GM23338 (cell line): ENCODE results near the gene FUZ. TPM values are rescaled to one million over a fixed set of nuclear protein-coding genes. Genes with fewer than 3 reads are reported as not detected.
"Not testable (repeated sequence)": the region's sequence is repeated elsewhere in the genome, so short reads cannot be mapped to it uniquely, and the experiment has no call there.

Source experiments
- ATAC-seq: fragments of 200-7000 bp; cut with Tn5 transposase; 3 replicates; pipeline ENCODE4 v1.9.1; 2020
- DNase-seq: peaks from one replicate; pipeline ENCODE4 v3.0.0-alpha.2; 2015; ENCODE audit warnings: low spot score
- H2AFZ ChIP-seq: fragments of 200-600 bp; sonication (generic); 2 replicates; pipeline ENCODE4 v1.8.0; 2016; ENCODE audit warnings: antibody characterized with exemption, mild to moderate bottlenecking, moderate library complexity
- H3F3A ChIP-seq: fragments of 200-600 bp; sonication (generic); replicated peaks from 2 replicates; pipeline ENCODE4 v1.8.0; 2017; ENCODE audit warnings: antibody characterized with exemption, mixed run types, low read depth
- H3K27ac ChIP-seq: fragments of 200-600 bp; sonication (generic); 2 replicates; pipeline ENCODE4 v1.6.1; 2016; ENCODE audit warnings: low read depth
- H3K27me3 ChIP-seq: fragments of 200-600 bp; sonication (generic); 2 replicates; pipeline ENCODE4 v1.8.0; 2016; ENCODE audit warnings: mild to moderate bottlenecking, mixed run types, moderate library complexity; ENCODE audit not compliant: insufficient read depth
- H3K36me3 ChIP-seq: fragments of 200-600 bp; sonication (generic); 2 replicates; pipeline ENCODE4 v1.8.0; 2016; ENCODE audit warnings: mild to moderate bottlenecking; ENCODE audit not compliant: insufficient read depth
- H3K4me1 ChIP-seq: fragments of 200-600 bp; sonication (generic); 2 replicates; pipeline ENCODE4 v1.8.0; 2016; ENCODE audit warnings: mild to moderate bottlenecking, moderate library complexity; ENCODE audit not compliant: insufficient read depth
- H3K4me2 ChIP-seq: fragments of 200-600 bp; sonication (generic); 2 replicates; pipeline ENCODE4 v1.7.1; 2017; ENCODE audit warnings: mixed run types
- H3K4me3 ChIP-seq: fragments of 200-600 bp; sonication (generic); 2 replicates; pipeline ENCODE4 v1.6.1; 2016; ENCODE audit warnings: mixed run types
- H3K79me2 ChIP-seq: fragments of 200-600 bp; sonication (generic); replicated peaks from 2 replicates; pipeline ENCODE4 v1.8.0; 2017; ENCODE audit warnings: mild to moderate bottlenecking; ENCODE audit not compliant: insufficient read depth
- H3K9me2 ChIP-seq: fragments of 200-600 bp; sonication (generic); 2 replicates; pipeline ENCODE4 v1.8.0; 2017; ENCODE audit not compliant: insufficient read depth
- H4K20me1 ChIP-seq: fragments of 200-600 bp; sonication (generic); replicated peaks from 2 replicates; pipeline ENCODE4 v1.8.0; 2017; ENCODE audit warnings: mild to moderate bottlenecking; ENCODE audit not compliant: insufficient read depth
- H3K27ac Mint-ChIP-seq: 2 replicates; pipeline ENCODE4 v1.8.0; 2020; ENCODE audit warnings: inconsistent platforms, mild to moderate bottlenecking, moderate library complexity, mixed read lengths
- H3K27me3 Mint-ChIP-seq: 3 replicates; pipeline ENCODE4 v1.8.0; 2022; ENCODE audit warnings: low read depth, mild to moderate bottlenecking, moderate library complexity, mixed read lengths, inconsistent platforms; ENCODE audit not compliant: insufficient read depth, poor library complexity
- H3K36me3 Mint-ChIP-seq: 3 replicates; pipeline ENCODE4 v1.8.0; 2021; ENCODE audit warnings: low read depth, mild to moderate bottlenecking, inconsistent platforms, moderate library complexity, mixed read lengths
- H3K4me1 Mint-ChIP-seq: 3 replicates; pipeline ENCODE4 v1.8.0; 2020; ENCODE audit warnings: mild to moderate bottlenecking, inconsistent platforms, mixed read lengths
- H3K4me3 Mint-ChIP-seq: 3 replicates; pipeline ENCODE4 v1.8.0; 2021; ENCODE audit warnings: moderate library complexity, mild to moderate bottlenecking, inconsistent platforms, mixed read lengths
- H3K9me3 Mint-ChIP-seq: 3 replicates; pipeline ENCODE4 v1.8.0; 2020; ENCODE audit warnings: moderate library complexity, mild to moderate bottlenecking, inconsistent platforms, mixed read lengths
- CREB1 ChIP-seq: fragments of 250-450 bp; sonication (Bioruptor Pico); IDR thresholded peaks from 2 replicates; pipeline ENCODE4 v1.5.0; 2020; ENCODE audit warnings: low read depth, mild to moderate bottlenecking, moderate library complexity
- ETS1 ChIP-seq: IDR thresholded peaks from 2 replicates; pipeline ENCODE4 v1.6.1; 2016; ENCODE audit warnings: antibody characterized with exemption
- EZH2 ChIP-seq: fragments of 200-600 bp; sonication (generic); IDR thresholded peaks from one replicate; pipeline ENCODE4 v1.8.0; 2017; ENCODE audit warnings: antibody characterized with exemption, mild to moderate bottlenecking, low read depth; ENCODE audit not compliant: unreplicated experiment
- EZH2phosphoT487 ChIP-seq: fragments of 200-600 bp; sonication (generic); IDR thresholded peaks from one replicate; pipeline ENCODE4 v1.8.1; 2018; ENCODE audit warnings: antibody characterized with exemption; ENCODE audit not compliant: unreplicated experiment
- JUNB ChIP-seq: IDR thresholded peaks from one replicate; pipeline ENCODE4 v1.6.1; 2016; ENCODE audit warnings: antibody characterized with exemption; ENCODE audit not compliant: unreplicated experiment
- NANOG ChIP-seq: IDR thresholded peaks from 2 replicates; pipeline ENCODE4 v1.6.1; 2016; ENCODE audit warnings: antibody characterized with exemption, borderline replicate concordance
- POLR2AphosphoS5 ChIP-seq: IDR thresholded peaks from 2 replicates; pipeline ENCODE4 v1.6.1; 2016; ENCODE audit warnings: antibody characterized with exemption, low read depth
- REST ChIP-seq: IDR thresholded peaks from one replicate; pipeline ENCODE4 v1.6.1; 2018; ENCODE audit warnings: antibody characterized with exemption; ENCODE audit not compliant: unreplicated experiment
- STAT1 ChIP-seq: IDR thresholded peaks from one replicate; pipeline ENCODE4 v1.6.1; 2016; ENCODE audit warnings: antibody characterized with exemption; ENCODE audit not compliant: unreplicated experiment
- ZNF114 ChIP-seq: fragments of 250-450 bp; sonication (Bioruptor Pico); IDR thresholded peaks from 2 replicates; pipeline ENCODE4 v1.5.0; 2020; ENCODE audit warnings: mild to moderate bottlenecking, moderate library complexity
- ZNF331 ChIP-seq: fragments of 250-450 bp; sonication (Bioruptor Pico); IDR thresholded peaks from 2 replicates; pipeline ENCODE4 v1.5.0; 2020; ENCODE audit warnings: low read depth, mild to moderate bottlenecking, moderate library complexity
- polyA plus RNA-seq: library from polyadenylated mRNA; unstranded; fragments of >200 nt; fragmentation: Nextera tagmentation; extraction: Ambion mirVana; gene quantifications from 2 replicates; pipeline ENCODE4 v1.2.1, GENCODE V29; 2016
- total RNA-seq: library from RNA; depleted of rRNA; stranded (reverse); fragments of >200 nt; shearing (Covaris generic); gene quantifications from 2 replicates; pipeline ENCODE4 v1.2.3, GENCODE V29; 2014
- TF ChIP-seq, protein P1 (sequence below), 2 experiments: fragments of 200-600 bp in 1 of 2; sonication (generic) in 1 of 2; conservative IDR thresholded peaks; 2 replicates each; pipeline versions ENCODE4 v1.5.1 to v1.6.1; 2016 to 2017; ENCODE audit warnings: antibody characterized with exemption in 2 of 2, low read depth in 2 of 2, mild to moderate bottlenecking in 2 of 2, moderate library complexity in 1 of 2

FUZ gene
- total and polyA plus RNA-seq, 2 experiments from 2014 or later = 24.3 to 34.8 TPM

DNA sequence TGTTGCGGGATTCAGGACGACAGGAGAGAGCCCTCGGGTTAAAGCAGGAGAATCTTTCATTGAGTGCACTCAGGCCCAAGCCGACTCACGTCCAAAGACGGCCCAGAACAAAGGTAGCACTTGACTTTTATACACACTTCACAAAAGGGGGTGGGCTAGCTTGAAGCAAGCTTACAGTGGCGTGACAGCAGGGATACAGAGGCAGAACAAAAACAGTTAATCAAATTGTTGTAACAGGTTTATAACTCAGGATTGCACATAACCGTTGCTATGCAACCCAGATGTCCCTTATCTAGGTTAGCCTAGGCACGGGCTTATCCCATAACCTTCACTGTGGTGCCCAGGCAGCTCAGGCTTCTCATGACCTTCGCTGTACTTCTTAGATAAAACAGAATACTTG is 7.0 kb upstream of the FUZ start:
- no peak overlapping the region for H3K27ac Mint-ChIP-seq
- Histone ChIP-seq H3K27me3 (no peaks in the 10 kb centered on the region), H3K79me2 (peaks cover 34% of the 10 kb centered on the region), H4K20me1 (no peaks in the 10 kb centered on the region; the same call in 1 of the 2 replicates), H3K4me1 (peaks cover 4% of the 10 kb centered on the region; the same call in 1 of the 2 replicates), H3K4me3 (no peak overlapping the region), H3K9me2 (no peaks in the 10 kb centered on the region), H2AFZ (no peak overlapping the region), H3K36me3 (peaks cover 3% of the 10 kb centered on the region; the same call in 1 of the 2 replicates), H3K27ac (no peak overlapping the region), H3F3A (no peaks in the 10 kb centered on the region; the same call in 1 of the 2 replicates), H3K4me2 (no peak overlapping the region)
- H3K27me3 Mint-ChIP-seq = peaks cover 15% of the 10 kb centered on the region
- DNase-seq (no peak), ATAC-seq (no peak)
- peak overlapping the region; percentile 13; the same call in 2 of the 3 replicates for H3K4me3 Mint-ChIP-seq
- no peaks in the 10 kb centered on the region for H3K9me3 Mint-ChIP-seq
- peaks cover 12% of the 10 kb centered on the region for H3K36me3 Mint-ChIP-seq
- TF ChIP-seq EZH2phosphoT487 (no peak), ETS1 (no peak), NANOG (no peak)
- H3K4me1 Mint-ChIP-seq = peaks cover 9% of the 10 kb centered on the region

DNA sequence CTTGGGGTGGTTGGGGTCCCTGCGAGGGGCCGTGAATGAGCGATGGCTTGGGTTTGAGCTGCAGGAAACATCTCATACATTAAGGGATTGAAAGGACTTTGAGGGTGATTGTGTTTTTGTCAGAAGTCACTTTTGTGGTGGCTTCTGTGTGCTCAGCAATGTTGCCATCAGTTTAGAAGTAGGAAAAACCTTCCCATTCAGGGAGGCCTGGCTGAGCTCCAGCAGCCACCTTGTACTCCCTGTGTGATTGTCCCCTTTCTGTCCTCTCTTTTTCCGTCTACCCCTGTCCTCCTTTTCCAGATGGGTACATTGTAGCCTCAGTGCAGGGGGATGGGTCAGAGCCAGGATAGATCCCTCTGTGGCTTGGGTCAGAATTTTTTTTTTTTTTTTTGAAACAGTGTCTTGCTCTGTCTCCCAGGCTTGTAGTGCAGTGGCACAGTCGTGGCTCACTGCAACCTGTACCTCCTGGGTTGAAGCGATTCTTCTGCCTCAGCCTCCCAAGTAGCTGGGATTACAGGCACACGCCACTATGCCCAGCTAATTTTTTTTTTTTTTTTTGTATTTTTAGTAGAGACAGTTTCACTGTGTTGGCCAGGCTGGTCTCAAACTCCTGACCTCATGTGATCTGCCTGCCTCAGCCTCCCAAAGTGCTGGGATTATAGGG is 6.5 kb upstream of the FUZ start:
- H2AFZ ChIP-seq, ATAC-seq, H3K9me2 ChIP-seq, H3K27ac ChIP-seq, H3F3A ChIP-seq, H3K36me3 ChIP-seq, H3K4me1 Mint-ChIP-seq, H3K4me1 ChIP-seq, H4K20me1 ChIP-seq, H3K27me3 ChIP-seq, H3K9me3 Mint-ChIP-seq, DNase-seq: not testable (repeated sequence)
- peak overlapping the region; percentile 98 for H3K4me3 ChIP-seq
- H3K4me2 ChIP-seq = peak overlapping the region; percentile 95; the same call in 1 of the 2 replicates
- peaks cover 33% of the 10 kb centered on the region for H3K79me2 ChIP-seq
- Mint-ChIP-seq H3K36me3 (peaks cover 12% of the 10 kb centered on the region), H3K4me3 (peak overlapping the region; percentile 97), H3K27me3 (peaks cover 15% of the 10 kb centered on the region), H3K27ac (peak overlapping the region; percentile 100)

- no peak for DNase-seq
- H3K79me2 ChIP-seq = peaks cover 25% of the 10 kb centered on the region
- H3K9me2 ChIP-seq = no peaks in the 10 kb centered on the region
- no peak for TF ChIP-seq EZH2phosphoT487
- TF ChIP-seq REST = no peak
- no peak for TF ChIP-seq STAT1
- no peak for TF ChIP-seq CREB1 (CRISPR knock-in tag)
- no peak for TF ChIP-seq JUNB
- TF ChIP-seq EZH2 = no peak
- no peak for TF ChIP-seq ZNF114
- no peak for TF ChIP-seq ZNF331 (CRISPR knock-in tag)
- TF ChIP-seq POLR2AphosphoS5 = no peak
- no peak for TF ChIP-seq NANOG
- TF ChIP-seq, protein P1, sequence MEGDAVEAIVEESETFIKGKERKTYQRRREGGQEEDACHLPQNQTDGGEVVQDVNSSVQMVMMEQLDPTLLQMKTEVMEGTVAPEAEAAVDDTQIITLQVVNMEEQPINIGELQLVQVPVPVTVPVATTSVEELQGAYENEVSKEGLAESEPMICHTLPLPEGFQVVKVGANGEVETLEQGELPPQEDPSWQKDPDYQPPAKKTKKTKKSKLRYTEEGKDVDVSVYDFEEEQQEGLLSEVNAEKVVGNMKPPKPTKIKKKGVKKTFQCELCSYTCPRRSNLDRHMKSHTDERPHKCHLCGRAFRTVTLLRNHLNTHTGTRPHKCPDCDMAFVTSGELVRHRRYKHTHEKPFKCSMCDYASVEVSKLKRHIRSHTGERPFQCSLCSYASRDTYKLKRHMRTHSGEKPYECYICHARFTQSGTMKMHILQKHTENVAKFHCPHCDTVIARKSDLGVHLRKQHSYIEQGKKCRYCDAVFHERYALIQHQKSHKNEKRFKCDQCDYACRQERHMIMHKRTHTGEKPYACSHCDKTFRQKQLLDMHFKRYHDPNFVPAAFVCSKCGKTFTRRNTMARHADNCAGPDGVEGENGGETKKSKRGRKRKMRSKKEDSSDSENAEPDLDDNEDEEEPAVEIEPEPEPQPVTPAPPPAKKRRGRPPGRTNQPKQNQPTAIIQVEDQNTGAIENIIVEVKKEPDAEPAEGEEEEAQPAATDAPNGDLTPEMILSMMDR (conservative IDR thresholded peaks at IDR 0.05; ENCODE audit: low read depth in 2 of 2) = no peak
Observed at GRCh38 chr19:49818649-49819370, 5.7 kb upstream of the FUZ start.

More at GRCh38 chr19:49818649-49819370, 5.7 kb upstream of the FUZ start:
- peaks cover 11% of the 10 kb centered on the region for H3K4me1 Mint-ChIP-seq
- Histone ChIP-seq H3K27ac (peak overlapping the region; percentile 88), H3K36me3 (peaks cover 3% of the 10 kb centered on the region; the same call in 1 of the 2 replicates), H3K27me3 (no peaks in the 10 kb centered on the region), H2AFZ (peak overlapping the region; percentile 84), H4K20me1 (no peaks in the 10 kb centered on the region), H3F3A (no peaks in the 10 kb centered on the region; the same call in 1 of the 2 replicates), H3K4me2 (peak overlapping the region; percentile 95), H3K4me3 (peak overlapping the region; percentile 98), H3K4me1 (peaks cover 4% of the 10 kb centered on the region; the same call in 1 of the 2 replicates)
- no peaks in the 10 kb centered on the region for H3K9me3 Mint-ChIP-seq
- peaks cover 15% of the 10 kb centered on the region for H3K27me3 Mint-ChIP-seq
- peak overlapping the region; percentile 97 for H3K4me3 Mint-ChIP-seq
- peak; percentile 6 for ATAC-seq
- peaks cover 10% of the 10 kb centered on the region for H3K36me3 Mint-ChIP-seq
- peak overlapping the region; percentile 100 for H3K27ac Mint-ChIP-seq
